ENCODE measurements around the gene GARNL3.

Gene GARNL3

GRCh38 chr9:127233550-127233949 lies 31.0 kb upstream of the GARNL3 start:
- DNase-seq (ENCODE audit: extremely low spot score, insufficient read length, low read depth) (no peak), FAIRE-seq (no peak)

GRCh38 chr9:127233989-127234388 lies 30.6 kb upstream of the GARNL3 start:
- no peak for DNase-seq (ENCODE audit: extremely low spot score, insufficient read length, low read depth)
- FAIRE-seq: no peak

GRCh38 chr9:127237801-127238200 lies 26.8 kb upstream of the GARNL3 start:
- no peak for FAIRE-seq

GRCh38 chr9:127241354-127241753 lies 23.2 kb upstream of the GARNL3 start:
- FAIRE-seq (no peak), DNase-seq (ENCODE audit: extremely low spot score, insufficient read length, low read depth) (no peak)

More at GRCh38 chr9:127237801-127238200, 26.8 kb upstream of the GARNL3 start:
- no peak for DNase-seq (ENCODE audit: extremely low spot score, insufficient read length, low read depth)

GRCh38 chr9:127244609-127245601 lies 19.7 kb upstream of the GARNL3 start:
- DNase-seq (ENCODE audit: extremely low spot score, insufficient read length, low read depth) (peak; percentile 97), FAIRE-seq (peak; percentile 93)

- FAIRE-seq (no peak), DNase-seq (ENCODE audit: extremely low spot score, insufficient read length, low read depth) (no peak)
These were observed 18.9 kb upstream of the GARNL3 start for GRCh38 chr9:127245637-127246164.

GRCh38 chr9:127248241-127248640 lies 16.3 kb upstream of the GARNL3 start:
- DNase-seq (ENCODE audit: extremely low spot score, insufficient read length, low read depth) (no peak), FAIRE-seq (no peak)

GRCh38 chr9:127249877-127250276 lies 14.7 kb upstream of the GARNL3 start:
- FAIRE-seq (no peak), DNase-seq (ENCODE audit: extremely low spot score, insufficient read length, low read depth) (no peak)

- FAIRE-seq (no peak), DNase-seq (ENCODE audit: extremely low spot score, insufficient read length, low read depth) (no peak)
These were observed 13.6 kb upstream of the GARNL3 start for GRCh38 chr9:127250896-127251391.

GRCh38 chr9:127252410-127253318 lies 11.9 kb upstream of the GARNL3 start:
- no peak for FAIRE-seq
- no peak for DNase-seq (ENCODE audit: extremely low spot score, insufficient read length, low read depth)

- DNase-seq (ENCODE audit: extremely low spot score, insufficient read length, low read depth) (no peak), FAIRE-seq (no peak)
These were observed 11.1 kb upstream of the GARNL3 start for GRCh38 chr9:127253446-127253845.

GRCh38 chr9:127255692-127256091 lies 8.9 kb upstream of the GARNL3 start:
- FAIRE-seq (no peak), DNase-seq (ENCODE audit: extremely low spot score, insufficient read length, low read depth) (no peak)

- no peak for FAIRE-seq
These were observed 8.2 kb upstream of the GARNL3 start for GRCh38 chr9:127256324-127256723.

GRCh38 chr9:127258606-127259471 lies 5.7 kb upstream of the GARNL3 start:
- no peak for DNase-seq (ENCODE audit: extremely low spot score, insufficient read length, low read depth)
- FAIRE-seq: no peak

More at GRCh38 chr9:127256324-127256723, 8.2 kb upstream of the GARNL3 start:
- no peak for DNase-seq (ENCODE audit: extremely low spot score, insufficient read length, low read depth)

- DNase-seq (ENCODE audit: extremely low spot score, insufficient read length, low read depth): no peak
- no peak for FAIRE-seq
These were observed 2.0 kb upstream of the GARNL3 start for GRCh38 chr9:127262602-127263001.

- FAIRE-seq: no peak
These were observed 1.3 kb upstream of the GARNL3 start for GRCh38 chr9:127263237-127263636.

GRCh38 chr9:127263664-127264063 lies 910 bp upstream of the GARNL3 start:
- FAIRE-seq: no peak
- no peak for DNase-seq (ENCODE audit: extremely low spot score, insufficient read length, low read depth)

More at GRCh38 chr9:127263237-127263636, 1.3 kb upstream of the GARNL3 start:
- no peak for DNase-seq (ENCODE audit: extremely low spot score, insufficient read length, low read depth)

- DNase-seq (ENCODE audit: extremely low spot score, insufficient read length, low read depth): no peak
- FAIRE-seq: peak; percentile 35
These were observed 3.4 kb downstream of the GARNL3 start for GRCh38 chr9:127267793-127268525.

GRCh38 chr9:127269449-127269848 lies 4.9 kb downstream of the GARNL3 start:
- no peak for FAIRE-seq
- no peak for DNase-seq (ENCODE audit: extremely low spot score, insufficient read length, low read depth)

Data from GM18507 (cell line).